SKM-1 treated with dmso at 0.1 percent for 144 hours (cell line): ENCODE measurements around the gene SNX25.
"Not testable (repeated sequence)": the region's sequence is repeated elsewhere in the genome, so short reads cannot be mapped to it uniquely, and the experiment has no call there.

Experiments used
- DNase-seq: peaks from one replicate; lab custom pipeline; 2025; ENCODE audit not compliant: unreplicated experiment; lab: John Stamatoyannopoulos, UW

SNX25 gene

GRCh38 chr4:185209031-185209851, at the start of gene SNX25:
Gene SNX25, plus strand, starts transcription at chr4:185209598. Its CDS starts 229 bp downstream, at chr4:185209827.
- DNase-seq = peak; percentile 37

DNA sequence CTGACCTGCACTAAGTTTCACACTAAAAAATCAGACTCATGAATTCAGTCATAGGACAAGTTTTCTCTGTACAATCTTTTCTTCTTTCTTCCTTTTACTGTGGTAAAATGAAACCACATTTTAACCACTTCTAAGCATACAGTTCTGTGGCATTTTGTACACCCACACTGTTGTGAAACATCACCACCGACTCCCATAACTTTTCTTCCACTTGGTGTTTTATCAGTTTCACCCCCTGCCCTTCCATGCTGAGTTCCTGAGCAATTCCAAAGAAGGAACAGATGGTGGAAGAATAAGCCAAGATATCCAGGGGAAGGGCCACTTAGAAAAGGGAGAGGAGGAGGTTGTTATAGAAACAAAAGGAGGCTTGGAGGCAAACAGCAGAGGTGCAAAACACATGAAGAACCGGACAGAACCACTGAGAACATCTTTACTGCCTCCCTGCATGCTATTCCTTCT, 43.8 kb upstream of the SNX25 start:
- DNase-seq = peak; percentile 13

- no peak for DNase-seq
Measured at GRCh38 chr4:185167234-185167633, 42.2 kb upstream of the SNX25 start.

DNA sequence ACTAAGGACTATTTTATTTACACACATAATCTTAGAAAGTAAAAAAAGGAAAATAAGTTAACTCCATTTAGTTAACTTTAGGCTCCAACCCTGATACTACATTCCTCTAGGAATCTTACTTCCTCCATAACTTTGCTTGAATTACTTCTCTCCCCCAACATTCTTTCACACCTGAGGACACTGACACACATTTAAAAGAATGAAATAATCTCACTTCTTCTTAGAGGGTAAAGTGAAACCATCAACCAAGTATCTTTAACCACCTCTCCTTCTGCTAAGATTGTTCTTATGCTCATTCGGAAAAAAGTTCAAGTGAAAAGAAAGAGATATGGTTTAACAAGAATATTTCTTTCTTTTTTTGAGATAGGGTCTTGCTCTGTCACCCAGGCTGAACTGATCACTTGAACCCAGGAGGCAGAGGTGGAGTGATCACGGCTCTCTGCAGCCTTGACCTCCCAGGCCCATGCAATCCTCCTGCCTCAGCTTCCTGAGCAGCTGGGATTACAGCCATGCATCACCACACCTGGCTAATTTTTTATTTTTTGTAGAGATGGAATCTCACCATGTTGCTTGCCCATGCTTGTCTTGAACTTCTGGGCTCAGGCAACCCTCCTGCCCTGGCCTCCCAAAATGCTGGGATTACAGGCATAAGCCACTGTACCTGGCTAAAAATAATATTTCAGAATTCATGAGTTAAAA, 37.9 kb upstream of the SNX25 start:
- DNase-seq = no peak

DNA sequence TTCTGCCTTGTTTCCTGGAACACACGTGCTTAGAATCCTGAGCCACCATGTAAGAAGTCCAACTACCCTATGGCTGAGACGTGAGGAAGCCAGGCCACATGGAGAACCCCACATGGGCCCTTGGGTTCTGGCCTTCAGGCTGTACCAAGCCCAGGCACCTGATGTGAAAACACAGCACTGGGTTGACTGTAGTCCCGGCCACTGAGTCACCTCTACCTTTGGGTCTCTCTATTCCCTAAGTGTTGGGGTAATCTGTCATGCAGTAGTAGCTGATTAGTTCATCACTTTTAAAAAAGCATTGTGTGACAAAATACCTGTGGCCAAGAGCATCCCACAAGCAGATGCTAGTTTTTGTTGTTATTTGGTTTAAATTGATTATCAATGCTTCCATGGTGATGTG, 29.9 kb upstream of the SNX25 start:
- DNase-seq = no peak

DNA sequence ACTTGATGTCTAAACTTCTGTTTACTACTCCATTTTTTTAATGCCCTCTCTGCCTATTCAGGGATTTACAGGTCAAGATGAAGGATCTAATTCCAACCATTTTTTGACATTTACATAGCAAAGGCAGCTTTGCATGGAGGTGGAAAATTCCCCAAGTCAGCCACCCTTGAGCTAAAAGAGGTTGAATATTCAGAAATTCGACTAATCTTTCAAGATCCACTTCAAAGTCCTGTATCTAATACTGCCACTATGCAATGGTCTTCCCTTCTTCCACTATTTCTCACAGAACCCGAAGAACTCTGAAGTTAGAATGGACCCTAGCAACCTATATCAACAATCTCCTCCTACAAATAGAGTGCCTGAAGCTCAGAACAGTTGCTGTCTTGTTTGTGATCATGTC, 27.2 kb upstream of the SNX25 start:
- no peak for DNase-seq

DNA sequence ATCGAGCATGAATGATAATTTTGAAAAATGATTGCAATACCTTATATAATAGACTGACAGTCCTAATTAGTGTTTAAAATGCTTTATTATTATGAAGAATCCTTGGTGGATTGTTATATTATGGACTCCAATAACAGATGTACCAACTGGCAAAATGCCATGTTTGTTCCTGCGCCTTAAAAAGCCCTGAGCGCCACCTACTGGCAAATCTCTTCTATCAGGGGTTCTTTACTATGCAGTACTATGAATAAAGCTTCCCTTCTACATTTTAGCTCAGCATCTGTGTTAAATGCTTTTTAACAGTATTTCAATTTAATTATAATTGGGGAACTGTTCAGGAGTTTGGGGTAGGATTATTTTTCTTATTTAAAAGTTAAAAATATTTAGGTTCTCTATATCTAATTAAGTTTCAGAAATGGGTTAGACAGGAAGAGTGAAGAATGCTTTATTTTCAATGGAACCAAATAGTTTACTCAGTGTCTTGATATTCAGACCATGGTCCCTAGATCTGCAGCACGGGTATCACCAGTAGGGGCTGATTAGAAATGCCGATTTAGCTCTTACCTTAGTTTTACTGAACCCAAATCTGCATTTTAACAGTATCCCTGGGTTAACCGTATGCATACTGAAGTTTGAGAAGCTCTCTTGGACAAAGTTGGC, 25.6 kb upstream of the SNX25 start:
- DNase-seq = peak; percentile 64

GRCh38 chr4:185186769-185187168, 22.6 kb upstream of the SNX25 start:
- no peak for DNase-seq

- no peak for DNase-seq
Measured at GRCh38 chr4:185189606-185190305, 19.6 kb upstream of the SNX25 start.

DNA sequence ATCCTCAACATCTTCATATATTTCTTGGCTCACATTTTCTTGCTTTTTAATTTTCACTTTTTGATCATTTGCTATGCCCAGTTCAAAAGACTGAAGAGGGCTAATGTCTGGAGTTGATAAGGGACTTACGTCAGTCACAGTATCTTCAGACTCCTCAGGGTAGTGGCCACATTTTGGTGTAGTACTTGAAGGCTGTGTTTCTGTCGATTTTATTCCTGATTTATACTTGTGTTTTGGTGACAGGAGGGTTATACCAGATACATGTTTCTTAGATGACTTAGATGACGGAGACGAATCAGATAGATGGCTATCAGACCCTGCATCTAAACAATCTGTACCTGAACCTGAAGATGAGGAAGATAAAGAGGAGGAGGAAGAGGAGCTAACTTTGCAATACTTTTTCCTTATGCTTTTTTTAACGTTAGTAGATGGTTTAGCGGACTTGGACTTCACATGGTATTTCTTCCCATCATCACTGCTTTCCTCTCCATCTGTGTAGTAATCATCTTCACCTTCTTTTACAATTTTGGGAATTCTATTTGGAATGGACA, 19.0 kb upstream of the SNX25 start:
- no peak for DNase-seq

- DNase-seq = no peak
Measured at GRCh38 chr4:185192059-185192458, 17.3 kb upstream of the SNX25 start.

DNA sequence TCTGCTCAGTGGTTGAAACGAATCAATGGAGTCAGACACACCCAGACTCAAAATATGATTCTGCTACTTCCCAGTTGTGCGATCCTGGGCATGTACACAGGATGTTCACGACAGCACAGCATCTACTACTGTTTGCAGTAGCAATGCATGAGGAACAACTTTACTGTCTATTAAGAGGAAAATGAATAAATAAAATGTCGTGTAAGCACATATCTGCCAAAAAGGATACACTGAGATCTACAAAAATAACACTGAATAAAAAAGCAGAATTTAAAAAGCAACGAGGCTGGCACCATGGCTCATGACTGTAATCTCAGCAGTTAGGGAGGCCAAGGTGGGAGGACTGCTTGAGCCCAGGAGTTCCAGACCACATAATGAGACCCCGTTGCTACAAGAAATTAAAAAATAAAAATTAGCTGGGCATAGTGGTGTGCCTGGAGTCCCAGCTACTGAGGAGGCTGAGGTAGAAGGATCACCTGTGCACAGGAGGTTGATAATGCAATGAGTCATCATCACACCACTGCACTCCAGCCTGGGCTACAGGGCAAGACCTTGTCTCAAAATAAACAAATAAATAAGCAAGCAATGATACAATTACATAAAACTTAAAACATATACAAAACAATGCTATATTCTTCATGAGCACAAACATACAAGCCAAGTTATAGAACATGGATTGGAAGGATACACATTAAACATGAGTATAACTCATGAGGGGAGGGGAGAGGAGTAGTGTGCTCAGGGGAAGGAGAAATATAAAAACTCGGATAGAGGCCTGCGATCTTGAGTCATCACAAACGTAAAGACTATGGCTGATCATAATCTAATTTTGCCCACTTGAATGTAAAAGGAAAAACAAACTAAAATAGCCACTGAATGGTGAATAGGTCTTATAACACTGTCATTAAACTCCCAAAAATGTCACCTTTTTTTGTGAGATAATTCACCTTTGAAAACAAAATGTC, 14.2 kb upstream of the SNX25 start:
- DNase-seq = no peak

- no peak for DNase-seq
Measured at GRCh38 chr4:185196437-185196836, 13.0 kb upstream of the SNX25 start.

DNA sequence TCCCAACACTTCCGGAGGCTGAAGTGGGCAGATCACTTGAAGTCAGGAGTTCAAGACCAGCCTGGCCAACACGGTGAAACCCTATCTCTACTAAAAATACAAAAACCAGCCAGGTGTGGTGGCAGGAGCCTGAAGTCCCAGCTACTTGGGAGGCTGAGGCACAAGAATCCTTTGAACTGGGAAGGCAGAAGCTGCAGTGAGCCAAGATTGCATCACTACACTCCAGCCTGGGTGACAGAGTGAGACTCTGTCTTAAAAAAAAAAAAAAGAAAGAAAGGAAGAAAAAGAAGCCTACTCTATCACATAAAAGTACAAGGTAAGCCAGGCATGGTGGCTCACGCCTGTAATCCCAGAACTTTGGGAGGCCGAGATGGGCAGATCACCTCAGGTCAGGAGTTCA, 11.2 kb upstream of the SNX25 start:
- not testable (repeated sequence) for DNase-seq

DNA sequence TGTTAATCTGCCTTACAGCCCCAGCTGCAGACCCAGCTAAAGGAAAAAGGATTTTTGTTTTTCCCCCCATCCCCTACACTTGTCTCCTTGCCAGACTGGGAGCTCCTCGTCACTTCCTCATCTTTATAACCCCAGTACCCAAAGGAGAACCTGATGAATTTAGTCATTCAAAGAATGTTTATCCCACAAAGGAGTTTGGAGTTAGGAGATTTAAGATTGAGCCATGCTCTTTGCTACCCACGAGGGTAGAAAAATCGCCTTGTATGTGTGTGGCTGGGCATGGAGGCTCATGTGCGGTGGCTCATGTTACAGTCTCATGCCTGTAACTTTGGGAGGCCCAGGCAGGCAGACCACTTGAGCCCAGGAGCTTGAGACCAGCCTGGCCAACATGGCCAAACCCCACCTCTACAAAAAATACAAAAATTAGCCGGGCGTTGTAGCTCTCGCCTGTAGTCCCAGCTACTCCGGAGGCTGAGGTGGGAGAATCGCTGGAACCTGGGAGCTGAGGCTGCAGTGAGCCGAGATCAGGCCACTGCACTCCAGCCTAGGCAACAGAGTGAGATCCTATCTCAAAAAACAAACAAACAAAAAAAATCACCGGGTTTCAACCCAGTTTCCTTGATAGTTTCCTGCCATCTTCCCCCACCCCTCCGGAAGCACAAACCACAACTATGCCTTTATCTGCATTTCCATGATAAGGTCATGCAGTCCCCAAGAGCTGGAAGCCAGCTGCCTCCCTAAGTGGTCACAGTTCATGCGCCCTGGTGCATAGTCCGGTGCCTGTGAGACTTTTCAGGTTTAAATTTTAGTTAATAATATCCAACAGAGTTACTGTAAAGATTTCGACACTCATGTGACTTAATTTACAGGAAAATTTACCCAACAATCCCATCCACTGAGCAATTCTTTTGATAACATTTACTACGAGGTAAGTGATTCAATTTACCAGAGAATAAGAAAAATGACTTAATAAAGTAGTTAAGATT, 7.1 kb upstream of the SNX25 start:
- DNase-seq = no peak

- no peak for DNase-seq
Measured at GRCh38 chr4:185202984-185203485, 6.4 kb upstream of the SNX25 start.

GRCh38 chr4:185203486-185204237, 5.7 kb upstream of the SNX25 start, which contains the start of gene CFAP97:
Gene CFAP97, minus strand, starts transcription at chr4:185204000. Its CDS starts 12,804 bp downstream, at chr4:185191196.
- DNase-seq = peak; percentile 71
